SK-N-SH treated with all-trans-retinoic acid at 6 μM for 48 hours (cell line): ENCODE results near the gene PLCE1.

Experiments
- ATAC-seq: fragments of 200-7000 bp; cut with Tn5 transposase; 3 replicates; pipeline ENCODE4 v1.9.1; 2020; ENCODE audit warnings: mild to moderate bottlenecking, moderate library complexity
- ARNTL ChIP-seq: fragments of 450-650 bp; formaldehyde crosslinking; IDR thresholded peaks from 2 replicates; pipeline ENCODE4 v1.5.0; 2020; ENCODE audit warnings: low read depth, mild to moderate bottlenecking, moderate library complexity, borderline replicate concordance
- BACH2 ChIP-seq: fragments of 250-450 bp; sonication (Bioruptor Pico); IDR thresholded peaks from 2 replicates; pipeline ENCODE4 v1.9.0; 2021; ENCODE audit warnings: mild to moderate bottlenecking, borderline replicate concordance
- CREB5 ChIP-seq: fragments of 250-450 bp; sonication (Bioruptor Pico); IDR thresholded peaks from 2 replicates; pipeline ENCODE4 v1.5.1; 2020; ENCODE audit warnings: low read depth, mild to moderate bottlenecking, moderate library complexity
- CSDC2 ChIP-seq: fragments of 250-450 bp; sonication (Bioruptor Pico); IDR thresholded peaks from 2 replicates; pipeline ENCODE4 v1.5.0; 2020; ENCODE audit warnings: mild to moderate bottlenecking, moderate library complexity
- CSRNP3 ChIP-seq: fragments of 250-450 bp; sonication (Bioruptor Pico); IDR thresholded peaks from 2 replicates; pipeline ENCODE4 v1.5.1; 2021; ENCODE audit warnings: mild to moderate bottlenecking, moderate library complexity
- ESRRG ChIP-seq: fragments of 250-450 bp; sonication (Bioruptor Pico); IDR thresholded peaks from 2 replicates; pipeline ENCODE4 v1.6.1; 2021; ENCODE audit warnings: mild to moderate bottlenecking
- GLIS3 ChIP-seq: fragments of 250-450 bp; sonication (Bioruptor Pico); IDR thresholded peaks from 2 replicates; pipeline ENCODE4 v1.5.0; 2020; ENCODE audit warnings: mild to moderate bottlenecking, moderate library complexity
- ISL1 ChIP-seq: fragments of 250-450 bp; sonication (Bioruptor Pico); IDR thresholded peaks from 2 replicates; pipeline ENCODE4 v2.1.2; 2022; ENCODE audit warnings: mild to moderate bottlenecking, moderate library complexity
- OSR1 ChIP-seq: fragments of 250-450 bp; sonication (Bioruptor Pico); IDR thresholded peaks from 2 replicates; pipeline ENCODE4 v1.8.0; 2022; ENCODE audit warnings: moderate library complexity, mild to moderate bottlenecking, inconsistent platforms
- PATZ1 ChIP-seq: fragments of 250-450 bp; sonication (Bioruptor Pico); IDR thresholded peaks from 2 replicates; pipeline ENCODE4 v1.8.0; 2020; ENCODE audit warnings: mild to moderate bottlenecking, moderate library complexity, borderline replicate concordance
- PPARA ChIP-seq: fragments of 250-450 bp; sonication (Bioruptor Pico); IDR thresholded peaks from 2 replicates; pipeline ENCODE4 v1.5.0; 2020; ENCODE audit warnings: mild to moderate bottlenecking, borderline replicate concordance
- RARB ChIP-seq: fragments of 250-450 bp; sonication (Bioruptor Pico); IDR thresholded peaks from 2 replicates; pipeline ENCODE4 v1.8.0; 2021; ENCODE audit warnings: mild to moderate bottlenecking, moderate library complexity
- SNAI2 ChIP-seq: fragments of 250-450 bp; sonication (Bioruptor Pico); IDR thresholded peaks from 2 replicates; pipeline ENCODE4 v1.5.0; 2020; ENCODE audit warnings: mild to moderate bottlenecking, moderate library complexity
- TCF4 ChIP-seq: fragments of 250-450 bp; sonication (Bioruptor Pico); IDR thresholded peaks from 2 replicates; pipeline ENCODE4 v1.8.0; 2021; ENCODE audit warnings: mild to moderate bottlenecking, moderate library complexity, borderline replicate concordance
- TOX ChIP-seq: fragments of 250-450 bp; sonication (Bioruptor Pico); IDR thresholded peaks from 2 replicates; pipeline ENCODE4 v1.8.0; 2021; ENCODE audit warnings: mild to moderate bottlenecking, moderate library complexity, borderline replicate concordance
- TSHZ2 ChIP-seq: fragments of 250-450 bp; sonication (Bioruptor Pico); IDR thresholded peaks from 2 replicates; pipeline ENCODE4 v1.5.0; 2020; ENCODE audit warnings: mild to moderate bottlenecking, moderate library complexity
- ZC3H10 ChIP-seq: fragments of 250-450 bp; sonication (Bioruptor Pico); IDR thresholded peaks from 2 replicates; pipeline ENCODE4 v1.5.1; 2021; ENCODE audit warnings: mild to moderate bottlenecking, moderate library complexity
- ZFP3 ChIP-seq: fragments of 250-450 bp; sonication (Bioruptor Pico); IDR thresholded peaks from 2 replicates; pipeline ENCODE4 v1.5.0; 2020; ENCODE audit warnings: mild to moderate bottlenecking, moderate library complexity
- ZFP30 ChIP-seq: fragments of 450-650 bp; formaldehyde crosslinking; IDR thresholded peaks from 2 replicates; pipeline ENCODE4 v1.5.0; 2022; ENCODE audit warnings: mild to moderate bottlenecking, moderate library complexity
- ZNF70 ChIP-seq: fragments of 450-650 bp; formaldehyde crosslinking; IDR thresholded peaks from 2 replicates; pipeline ENCODE4 v1.5.0; 2020; ENCODE audit warnings: mild to moderate bottlenecking, moderate library complexity
- ZNF8 ChIP-seq: fragments of 450-650 bp; formaldehyde crosslinking; IDR thresholded peaks from 2 replicates; pipeline ENCODE4 v1.5.0; 2020; ENCODE audit warnings: mild to moderate bottlenecking, moderate library complexity

Gene PLCE1

GRCh38 chr10:93995182-93995581 lies 1.5 kb downstream of the PLCE1 start (continued):
- TF ChIP-seq TSHZ2 (CRISPR knock-in tag) = no peak
- TF ChIP-seq TOX = no peak

GRCh38 chr10:93995598-93996271 lies 2.0 kb downstream of the PLCE1 start:
- TF ChIP-seq ZFP30 (no peak), TOX (no peak), ZC3H10 (CRISPR knock-in tag) (no peak), PPARA (CRISPR knock-in tag) (no peak), ZFP3 (CRISPR knock-in tag) (no peak), ZNF70 (CRISPR knock-in tag) (no peak), PATZ1 (CRISPR knock-in tag) (no peak), TSHZ2 (CRISPR knock-in tag) (no peak), BACH2 (no peak), OSR1 (no peak), GLIS3 (CRISPR knock-in tag) (no peak), CSDC2 (CRISPR knock-in tag) (no peak), ISL1 (no peak), ARNTL (CRISPR knock-in tag) (no peak), ZNF8 (CRISPR knock-in tag) (no peak), RARB (CRISPR knock-in tag) (no peak)
- TF ChIP-seq, all 23 proteins: peak for 0
- no peak for ATAC-seq

GRCh38 chr10:93996551-93996950 lies 2.8 kb downstream of the PLCE1 start:
- no peak for ATAC-seq

More at GRCh38 chr10:93996551-93996950, 2.8 kb downstream of the PLCE1 start:
- TF ChIP-seq ZNF70 (CRISPR knock-in tag) (no peak), CSRNP3 (CRISPR knock-in tag) (no peak), ZC3H10 (CRISPR knock-in tag) (no peak), TCF4 (no peak), SNAI2 (no peak), GLIS3 (CRISPR knock-in tag) (no peak), TOX (no peak), ZFP30 (no peak), ESRRG (CRISPR knock-in tag) (no peak), ZFP3 (CRISPR knock-in tag) (no peak), ISL1 (no peak), RARB (CRISPR knock-in tag) (no peak), TSHZ2 (CRISPR knock-in tag) (no peak), OSR1 (no peak), CSDC2 (CRISPR knock-in tag) (no peak), CREB5 (CRISPR knock-in tag) (no peak)
- TF ChIP-seq, all 23 proteins: peak for 0
